ENCODE results near the gene DDR1.

Gene DDR1

GRCh38 chr6:30881392-30882203 is 2.7 kb upstream of the DDR1 start:
- DNase-seq: no peak

DNA sequence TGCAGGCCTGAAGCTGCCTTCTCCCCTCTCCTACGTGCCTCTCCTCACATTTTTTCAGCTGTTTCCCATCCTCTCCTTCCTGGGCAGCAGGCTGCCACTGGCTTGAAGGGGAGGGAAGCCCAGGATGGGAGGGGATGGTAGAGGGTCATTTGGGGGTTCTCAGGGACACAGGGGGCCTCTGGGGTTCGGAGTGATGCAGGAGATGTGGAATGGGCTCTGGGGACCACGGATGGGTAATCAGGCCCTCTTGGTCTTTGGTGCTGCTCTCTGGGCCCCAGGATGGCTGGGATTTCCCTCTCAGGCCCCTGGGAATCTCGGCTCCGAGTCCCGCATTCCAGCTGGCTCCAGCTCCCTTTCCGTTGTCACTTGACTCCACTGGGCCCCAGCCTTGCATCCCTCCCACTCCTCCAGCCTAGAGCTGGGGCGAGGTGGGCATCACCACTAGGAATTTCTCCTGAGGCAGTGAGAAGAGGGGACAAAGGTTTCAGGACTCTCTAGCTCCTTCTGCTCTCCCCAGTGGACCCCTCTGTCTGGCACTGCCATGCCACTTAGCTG is 2.0 kb upstream of the DDR1 start:
- no peak for DNase-seq

DNA sequence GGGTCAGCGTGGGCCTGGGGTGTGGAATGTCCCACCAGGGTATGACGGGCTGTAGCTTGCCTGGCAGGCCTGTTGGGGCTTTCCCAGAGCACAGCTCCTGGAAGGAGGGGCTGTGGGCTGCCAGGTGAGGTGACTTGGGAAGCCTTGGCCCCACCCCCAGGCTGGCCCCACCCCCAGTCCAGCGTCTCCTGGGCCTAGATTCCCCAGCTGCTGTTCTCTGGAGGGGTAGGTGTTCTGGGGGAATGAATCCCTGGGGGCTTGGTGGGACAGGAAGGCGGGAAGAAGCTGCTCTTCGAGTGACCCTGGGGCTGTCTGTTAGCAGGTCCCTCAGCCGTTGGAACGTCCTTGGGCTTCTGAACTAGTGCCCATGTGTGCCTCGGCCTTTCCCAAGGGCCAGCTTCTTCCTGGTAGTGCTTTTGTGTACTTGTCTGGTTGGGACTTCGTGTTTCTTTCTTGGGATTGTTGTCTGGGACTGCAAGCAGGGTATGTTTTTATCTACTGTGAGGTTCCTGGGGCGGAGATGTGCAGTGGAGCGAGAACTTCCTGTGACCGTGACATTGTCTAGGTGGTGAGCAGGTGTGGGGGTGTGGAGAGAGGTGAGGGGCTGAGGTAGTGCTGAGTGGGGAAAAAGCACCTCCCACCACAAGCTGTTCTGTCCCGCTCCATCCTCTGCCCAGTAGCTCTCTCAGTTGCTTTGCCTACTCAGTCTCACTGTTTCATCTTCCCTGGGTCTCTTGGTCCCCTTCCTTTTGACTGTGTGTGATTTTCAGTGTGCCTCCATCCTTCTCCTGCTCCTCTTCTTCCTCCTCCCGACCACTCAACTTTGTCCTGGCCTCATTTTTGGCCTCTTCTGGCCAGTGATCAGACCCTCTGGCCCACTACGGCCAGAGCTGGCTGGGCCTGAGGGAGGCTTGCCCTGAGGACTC is 1.3 kb upstream of the DDR1 start:
- DNase-seq: no peak

DNA sequence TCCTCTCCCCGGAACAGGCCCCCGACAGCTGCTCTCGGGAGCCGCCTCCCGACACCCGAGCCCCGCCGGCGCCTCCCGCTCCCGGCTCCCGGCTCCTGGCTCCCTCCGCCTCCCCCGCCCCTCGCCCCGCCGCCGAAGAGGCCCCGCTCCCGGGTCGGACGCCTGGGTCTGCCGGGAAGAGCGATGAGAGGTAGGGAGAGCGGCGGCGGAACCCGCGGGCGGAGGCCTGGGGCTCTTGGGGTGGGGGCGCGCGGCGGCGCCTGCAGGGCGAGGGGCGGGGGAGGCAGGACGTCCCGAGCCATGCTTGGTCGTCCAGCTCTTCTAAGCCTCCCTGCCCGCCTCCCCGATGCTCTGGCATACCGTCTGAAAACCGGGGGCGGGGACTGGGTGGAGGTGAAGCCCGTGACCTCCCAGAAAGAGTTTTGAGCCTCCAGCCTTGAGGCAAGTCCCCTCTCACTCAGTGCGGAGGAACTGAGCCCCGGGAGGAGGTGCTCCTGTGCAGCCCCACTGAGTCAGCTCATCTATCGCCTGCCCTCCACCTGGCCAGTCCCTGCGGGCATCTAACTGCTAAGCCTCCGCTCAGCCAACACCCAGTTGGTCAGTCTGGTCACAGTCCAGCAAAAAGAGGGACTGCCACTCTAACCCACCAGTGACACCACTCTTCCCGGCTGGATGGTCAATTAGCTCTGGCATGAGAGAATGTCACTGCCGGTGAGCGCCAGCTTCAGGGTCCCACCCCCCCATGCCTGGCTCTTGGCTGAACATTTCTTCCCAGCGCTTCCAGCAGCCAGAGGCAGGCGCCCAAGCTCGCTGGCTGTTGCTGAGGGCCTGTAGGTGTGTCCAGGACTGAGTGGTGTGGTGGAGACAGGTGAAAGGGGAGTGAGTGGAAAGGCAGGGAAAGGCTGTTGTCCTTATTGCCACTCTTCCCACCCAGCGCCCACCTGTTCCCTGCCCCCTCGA is 482 bp downstream of the DDR1 start:
- peak; percentile 27 for DNase-seq

DNA sequence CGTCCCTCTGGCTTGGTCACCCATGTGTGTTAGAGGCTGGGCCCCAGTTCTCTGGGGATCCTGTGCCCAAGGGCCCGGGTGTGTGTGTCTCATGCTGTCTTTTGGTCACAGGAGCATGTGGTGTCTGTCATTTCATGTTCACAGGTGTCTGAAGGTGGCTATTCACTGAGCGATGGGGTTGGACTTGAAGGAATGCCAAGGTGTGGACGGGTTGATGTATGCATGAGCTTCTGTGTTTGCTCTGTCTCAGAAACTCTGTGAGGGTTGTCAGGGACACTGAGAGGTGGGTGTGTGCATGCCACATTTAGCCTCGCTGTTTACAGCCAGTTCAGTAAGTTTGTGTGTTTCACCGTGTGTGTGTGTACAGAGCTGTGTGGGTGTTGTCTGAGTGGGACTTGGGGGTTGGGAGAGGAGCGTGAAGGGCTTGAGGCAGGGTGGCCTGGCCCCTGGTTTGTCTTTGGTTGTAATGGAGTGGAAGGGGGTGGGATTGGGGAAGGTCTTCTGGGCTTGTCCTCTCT is 1.2 kb downstream of the DDR1 start:
- DNase-seq: no peak

DNA sequence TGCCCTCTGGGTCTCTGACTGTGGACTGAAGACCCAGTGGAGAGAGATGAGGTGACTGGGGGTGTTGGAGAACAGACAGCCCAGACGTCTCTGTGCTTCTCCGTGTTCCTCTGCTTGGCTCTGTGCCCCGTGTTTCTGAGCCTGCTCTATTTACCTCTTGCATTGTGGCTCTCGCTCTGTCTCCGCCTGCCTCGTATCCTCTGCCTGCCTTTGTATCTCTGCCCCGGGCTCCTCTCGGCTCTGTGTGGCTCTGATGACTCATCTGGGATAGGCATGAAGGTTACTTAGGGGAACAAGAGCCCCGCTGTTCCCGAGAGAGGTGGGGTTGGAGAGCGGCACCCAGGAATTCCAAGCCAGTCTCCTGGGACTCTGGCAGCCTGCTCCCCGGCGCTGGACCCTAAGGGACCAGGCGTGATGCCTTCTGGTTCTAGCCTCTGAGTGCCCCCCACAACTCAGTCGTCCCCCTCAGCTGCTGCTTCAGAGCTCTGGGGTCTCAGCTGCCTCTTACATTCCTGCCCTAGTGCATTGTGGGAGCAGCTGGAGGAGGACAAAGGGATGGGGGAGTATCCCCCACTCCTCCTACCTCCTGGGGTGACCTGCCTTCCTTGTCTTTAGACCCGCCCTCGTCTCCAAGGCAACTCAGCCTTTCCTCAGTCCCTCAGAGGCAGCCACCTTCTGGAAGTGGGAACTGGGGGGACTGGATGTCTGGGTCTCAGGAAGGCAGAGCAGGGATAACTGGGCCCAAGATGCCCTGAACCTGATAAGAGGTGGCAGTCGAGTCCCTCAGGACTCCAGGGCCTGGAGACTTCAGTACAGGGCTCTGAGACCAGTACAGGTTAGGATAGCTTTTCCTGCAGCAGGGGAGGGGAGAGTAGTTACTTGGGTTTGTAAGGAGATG is 1.9 kb downstream of the DDR1 start:
- DNase-seq: no peak

DNA sequence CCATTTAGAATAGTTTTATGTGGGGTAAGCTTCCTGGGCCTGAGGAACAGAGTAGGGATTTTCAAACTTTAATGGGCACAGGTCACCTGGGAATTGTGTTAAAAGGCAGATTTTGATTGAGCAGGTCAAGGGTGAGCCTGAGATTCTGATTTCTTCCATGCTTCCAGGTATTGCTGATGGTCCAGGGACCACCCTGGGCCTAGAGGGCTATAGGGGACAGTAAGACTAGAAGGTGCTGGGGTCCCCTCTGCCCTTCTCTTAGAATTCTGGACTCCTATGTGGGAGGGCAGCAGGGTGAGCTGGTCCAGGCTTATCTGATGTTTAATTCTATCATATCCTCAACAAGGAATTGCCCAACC is 2.6 kb downstream of the DDR1 start:
- no peak for DNase-seq

GRCh38 chr6:30887901-30888815 is 3.8 kb downstream of the DDR1 start:
- DNase-seq: no peak

- DNase-seq: no peak
These were observed 4.6 kb downstream of the DDR1 start for GRCh38 chr6:30888816-30889495.

GRCh38 chr6:30889496-30889885 is 5.2 kb downstream of the DDR1 start:
- no peak for DNase-seq

- no peak for DNase-seq
These were observed 5.8 kb downstream of the DDR1 start for GRCh38 chr6:30889921-30890645.

DNA sequence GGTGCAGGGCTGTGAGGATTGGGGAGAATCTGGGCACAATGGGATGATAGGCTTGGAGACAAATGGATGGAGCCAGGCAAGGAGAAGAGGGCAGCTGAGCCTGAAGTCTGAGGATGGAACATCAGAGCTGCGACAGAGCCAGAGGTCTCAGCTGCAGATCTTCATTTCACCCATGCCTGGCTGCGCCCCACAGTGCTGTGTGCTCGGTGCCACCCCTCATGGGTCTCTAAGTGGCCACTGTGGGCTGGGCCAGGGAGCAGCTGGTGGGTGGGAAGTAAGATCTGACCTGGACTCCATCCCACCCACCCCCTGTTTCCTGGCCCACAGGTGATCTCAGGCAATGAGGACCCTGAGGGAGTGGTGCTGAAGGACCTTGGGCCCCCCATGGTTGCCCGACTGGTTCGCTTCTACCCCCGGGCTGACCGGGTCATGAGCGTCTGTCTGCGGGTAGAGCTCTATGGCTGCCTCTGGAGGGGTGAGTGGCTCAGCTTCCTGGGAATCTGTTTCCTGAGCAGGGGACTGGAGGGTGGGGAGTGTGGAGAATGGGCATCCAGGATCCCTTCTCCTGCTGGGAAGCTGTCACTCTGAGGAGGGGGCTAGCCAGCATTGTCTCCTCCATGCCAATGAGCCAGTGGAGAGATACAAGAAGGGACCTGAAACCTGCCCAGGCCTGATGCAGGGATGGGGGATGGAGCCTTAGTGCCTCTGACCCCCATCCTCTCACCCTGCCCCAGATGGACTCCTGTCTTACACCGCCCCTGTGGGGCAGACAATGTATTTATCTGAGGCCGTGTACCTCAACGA is 6.5 kb downstream of the DDR1 start:
- no peak for DNase-seq

GRCh38 chr6:30891450-30891723 is 7.1 kb downstream of the DDR1 start:
- DNase-seq: no peak

- no peak for DNase-seq
These were observed 7.7 kb downstream of the DDR1 start for GRCh38 chr6:30891816-30892538.

DNA sequence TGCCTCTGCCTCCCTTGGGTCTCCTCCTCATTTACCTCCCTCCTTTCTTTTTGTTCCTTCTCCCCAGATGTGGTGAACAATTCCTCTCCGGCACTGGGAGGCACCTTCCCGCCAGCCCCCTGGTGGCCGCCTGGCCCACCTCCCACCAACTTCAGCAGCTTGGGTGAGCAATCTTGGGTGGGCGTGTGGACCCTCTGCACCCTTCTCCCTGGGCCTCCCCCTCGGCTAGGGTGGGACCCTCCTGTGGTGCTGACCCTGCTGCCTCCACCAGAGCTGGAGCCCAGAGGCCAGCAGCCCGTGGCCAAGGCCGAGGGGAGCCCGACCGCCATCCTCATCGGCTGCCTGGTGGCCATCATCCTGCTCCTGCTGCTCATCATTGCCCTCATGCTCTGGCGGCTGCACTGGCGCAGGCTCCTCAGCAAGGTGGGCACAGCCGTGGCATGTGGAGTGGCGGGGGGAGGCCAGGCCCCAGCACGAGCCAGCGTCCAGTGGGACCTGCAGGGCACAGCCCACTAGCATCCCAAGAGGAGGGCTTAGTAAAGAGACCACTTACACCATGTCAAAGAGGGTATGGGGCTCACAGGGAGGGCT is 8.8 kb downstream of the DDR1 start:
- no peak for DNase-seq

DNA sequence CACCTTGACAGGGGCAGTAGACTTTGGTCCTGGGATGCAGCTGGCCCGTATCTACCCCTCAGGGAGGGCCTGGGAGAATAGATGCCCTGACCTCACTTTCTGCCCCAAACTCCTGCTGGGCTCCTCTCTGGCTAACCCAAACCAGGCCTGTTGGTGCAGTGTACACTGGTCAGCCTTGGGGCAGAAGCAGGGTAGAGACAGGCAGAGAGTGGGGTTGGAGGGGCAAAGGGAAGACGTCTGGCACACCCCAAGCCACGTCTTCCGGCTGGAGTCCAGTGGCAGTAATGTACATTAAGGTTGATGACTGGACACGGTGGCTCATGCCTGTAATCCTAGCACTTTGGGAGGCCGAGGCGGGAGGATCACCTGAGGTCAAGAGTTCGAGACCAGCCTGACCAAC is 9.3 kb downstream of the DDR1 start:
- DNase-seq: no peak

GRCh38 chr6:30894381-30894780 is 10.1 kb downstream of the DDR1 start:
- no peak for DNase-seq
